Peyer's patch (tissue), 4 donors: ENCODE data around the gene BRAT1. TPM values are rescaled to one million over a fixed set of nuclear protein-coding genes. Genes with fewer than 3 reads are reported as not detected.

Source experiments
- DNase-seq, 3 donors: peaks; one replicate each; pipeline ENCODE4 v3.0.0-alpha.2; 2017 to 2019
- H3K27ac ChIP-seq, 4 donors: fragments of 200-600 bp; sonication (generic); one replicate each; pipeline ENCODE4 v1.5.1; 2016 to 2019
- H3K27me3 ChIP-seq, 2 donors: fragments of 200-600 bp; sonication (generic); one replicate each; pipeline ENCODE4 v1.5.1; 2019
- H3K36me3 ChIP-seq, 3 donors: fragments of 200-600 bp; sonication (generic); one replicate each; pipeline ENCODE4 v1.5.1; 2016 to 2019
- H3K4me1 ChIP-seq, 4 donors: fragments of 200-600 bp; sonication (generic); one replicate each; pipeline ENCODE4 v1.5.1; 2016 to 2019
- H3K4me3 ChIP-seq, 4 donors: fragments of 200-600 bp; sonication (generic); 1 replicate in 3 of 4; 2 replicates in 1 of 4; pipeline ENCODE4 v1.5.1; 2016 to 2019; ENCODE audit warnings: mild to moderate bottlenecking in 1 of 4
- H3K9me3 ChIP-seq, 4 donors: fragments of 200-600 bp; sonication (generic); one replicate each; pipeline ENCODE4 v1.5.1; 2016 to 2019; ENCODE audit warnings: mild to moderate bottlenecking in 1 of 4
- CTCF ChIP-seq, 6 experiments: fragments of 450-650 bp in 4 of 6; fragments of 200-600 bp in 2 of 6; sonication (generic) in 1 of 6; IDR thresholded peaks; one replicate each; pipeline ENCODE4 v1.5.1; 2017 to 2019; ENCODE audit warnings: antibody characterized with exemption in 6 of 6, mild to moderate bottlenecking in 3 of 6, moderate library complexity in 1 of 6
- POLR2A ChIP-seq, 2 donors: fragments of 450-650 bp; IDR thresholded peaks; one replicate each; pipeline ENCODE4 v1.5.1; 2017; ENCODE audit warnings: antibody characterized with exemption in 2 of 2, mild to moderate bottlenecking in 2 of 2, moderate library complexity in 2 of 2
- total RNA-seq, 4 donors: library from RNA; depleted of rRNA; stranded (reverse); fragments of >200 nt; gene quantifications; one replicate each; pipeline ENCODE4 v1.1.0, GENCODE V29; 2016

Gene BRAT1
- total RNA-seq, 4 donors from 2014 or later = 43.3 to 73.3 (median 54.1) TPM

DNA sequence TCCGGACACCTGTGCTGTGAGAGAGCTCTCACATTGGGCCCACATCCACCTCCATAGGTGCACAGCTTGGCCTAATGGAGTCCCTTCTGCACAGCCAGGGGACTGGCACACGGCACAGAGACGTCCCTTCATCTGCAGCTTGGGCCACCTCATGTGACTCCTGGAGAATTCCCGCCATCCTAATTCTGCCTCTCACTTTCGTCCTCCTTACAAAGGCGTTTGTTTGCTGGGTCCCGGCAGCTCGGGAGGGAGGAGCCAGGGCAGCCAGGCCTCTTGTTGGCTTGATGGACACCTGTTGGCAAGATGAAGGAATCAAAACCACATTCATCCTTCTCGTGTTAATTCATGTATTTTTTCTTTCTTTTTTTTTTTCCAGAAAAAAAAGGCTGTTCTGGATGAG is 45.7 kb upstream of the BRAT1 start:
- no peaks in the 10 kb centered on the region for H3K4me1 ChIP-seq
- peaks cover 0 to 61% (median 0%) of the 10 kb centered on the region in 3 donors for H3K36me3 ChIP-seq
- no peak for DNase-seq
- H3K9me3 ChIP-seq = no peaks in the 10 kb centered on the region
- TF ChIP-seq POLR2A (IDR thresholded peaks at IDR 0.05) = no peak
- TF ChIP-seq CTCF (IDR thresholded peaks at IDR 0.05) = no peak
- H3K4me3 ChIP-seq = no peak overlapping the region
- H3K27ac ChIP-seq = no peak overlapping the region
- no peaks in the 10 kb centered on the region for H3K27me3 ChIP-seq

- peaks cover 0 to 83% (median 0%) of the 10 kb centered on the region in 3 donors for H3K36me3 ChIP-seq
- H3K27ac ChIP-seq = no peak overlapping the region
- TF ChIP-seq POLR2A (IDR thresholded peaks at IDR 0.05) = no peak
- no peak for TF ChIP-seq CTCF (IDR thresholded peaks at IDR 0.05)
- no peak overlapping the region for H3K4me3 ChIP-seq
- H3K4me1 ChIP-seq = no peaks in the 10 kb centered on the region
- H3K27me3 ChIP-seq = no peaks in the 10 kb centered on the region
- no peaks in the 10 kb centered on the region for H3K9me3 ChIP-seq
- no peak for DNase-seq
Observed at GRCh38 chr7:2598154-2598823, 43.0 kb upstream of the BRAT1 start.

DNA sequence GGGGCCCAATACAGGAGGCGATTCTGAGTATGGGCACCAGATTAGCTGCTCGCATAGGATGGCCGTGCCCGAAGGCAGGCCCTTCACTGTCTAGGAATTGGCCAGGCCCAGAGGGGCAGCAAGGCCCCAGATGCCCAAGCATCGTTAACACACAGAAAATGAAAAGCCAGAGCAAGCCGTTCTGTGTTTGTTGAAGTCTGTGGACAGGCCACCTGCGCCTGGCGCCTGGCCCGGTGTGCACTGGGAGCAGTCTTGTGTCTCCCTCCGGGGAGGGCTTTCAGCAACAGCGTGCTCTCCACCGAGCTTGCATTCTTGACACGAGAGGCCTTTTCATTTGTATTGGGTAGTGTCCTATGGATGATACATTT is 41.9 kb upstream of the BRAT1 start:
- no peaks in the 10 kb centered on the region for H3K9me3 ChIP-seq
- peaks cover 0 to 93% (median 0%) of the 10 kb centered on the region in 3 donors for H3K36me3 ChIP-seq
- H3K27ac ChIP-seq = no peak overlapping the region
- no peaks in the 10 kb centered on the region for H3K27me3 ChIP-seq
- TF ChIP-seq POLR2A (IDR thresholded peaks at IDR 0.05) (no peak), CTCF (IDR thresholded peaks at IDR 0.05) (no peak)
- DNase-seq = no peak
- H3K4me1 ChIP-seq = no peaks in the 10 kb centered on the region
- H3K4me3 ChIP-seq = no peak overlapping the region

GRCh38 chr7:2596464-2597272 is 41.3 kb upstream of the BRAT1 start:
- TF ChIP-seq POLR2A (IDR thresholded peaks at IDR 0.05) = no peak
- TF ChIP-seq CTCF (IDR thresholded peaks at IDR 0.05) = no peak
- H3K27me3 ChIP-seq = no peaks in the 10 kb centered on the region
- H3K27ac ChIP-seq = no peak overlapping the region
- no peak overlapping the region for H3K4me3 ChIP-seq
- peaks cover 0 to 95% (median 0%) of the 10 kb centered on the region in 3 donors for H3K36me3 ChIP-seq
- DNase-seq = no peak
- H3K9me3 ChIP-seq = no peaks in the 10 kb centered on the region
- no peaks in the 10 kb centered on the region for H3K4me1 ChIP-seq

DNA sequence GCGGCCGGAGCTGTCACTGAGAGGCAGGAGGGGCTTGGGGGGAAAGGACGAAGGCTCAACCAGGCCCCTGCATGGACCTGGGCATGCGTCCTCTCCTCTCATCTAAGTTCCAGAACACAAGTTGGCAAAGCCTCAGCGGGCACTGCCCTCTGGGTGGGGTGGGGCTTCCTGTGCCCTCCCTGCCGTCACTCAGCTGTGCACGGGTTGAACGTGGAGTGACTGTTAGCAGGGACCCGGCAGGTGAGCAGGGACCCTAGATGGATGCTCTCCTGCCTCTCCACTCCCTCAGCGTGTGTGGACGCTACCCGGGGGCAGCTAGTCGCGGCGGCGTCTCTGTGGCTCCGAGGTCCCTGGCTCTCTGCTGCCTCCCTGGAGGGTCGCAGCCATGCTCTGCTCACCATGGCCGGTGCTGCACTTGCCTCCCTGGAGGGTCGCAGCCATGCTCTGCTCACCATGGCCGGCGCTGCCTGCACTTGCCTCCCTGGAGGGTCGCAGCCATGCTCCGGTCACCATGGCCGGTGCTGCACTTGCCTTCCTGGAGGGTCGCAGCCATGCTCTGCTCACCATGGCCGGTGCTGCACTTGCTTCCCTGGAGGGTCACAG is 40.0 kb upstream of the BRAT1 start:
- Histone ChIP-seq H3K27me3 (no peaks in the 10 kb centered on the region), H3K36me3 (peaks cover 0 to 84% (median 0%) of the 10 kb centered on the region in 3 donors), H3K27ac (no peak overlapping the region), H3K9me3 (no peaks in the 10 kb centered on the region), H3K4me3 (no peak overlapping the region), H3K4me1 (no peaks in the 10 kb centered on the region)
- DNase-seq = no peak
- TF ChIP-seq POLR2A (IDR thresholded peaks at IDR 0.05) (no peak), CTCF (IDR thresholded peaks at IDR 0.05) (no peak)
